GM10266 (cell line): ENCODE data around the gene SLC38A5.

ENCODE experiments used
- DNase-seq: peaks from one replicate; pipeline ENCODE4 v3.0.0; 2012; ENCODE audit errors: extremely low spot score
- TF ChIP-seq, protein P1 (sequence below): IDR thresholded peaks from 2 replicates; pipeline ENCODE4 v1.5.1; 2012; ENCODE audit warnings: mild to moderate bottlenecking, low read depth; ENCODE audit not compliant: control insufficient read depth, insufficient read depth; ENCODE audit errors: missing control alignments

SLC38A5 gene

DNA sequence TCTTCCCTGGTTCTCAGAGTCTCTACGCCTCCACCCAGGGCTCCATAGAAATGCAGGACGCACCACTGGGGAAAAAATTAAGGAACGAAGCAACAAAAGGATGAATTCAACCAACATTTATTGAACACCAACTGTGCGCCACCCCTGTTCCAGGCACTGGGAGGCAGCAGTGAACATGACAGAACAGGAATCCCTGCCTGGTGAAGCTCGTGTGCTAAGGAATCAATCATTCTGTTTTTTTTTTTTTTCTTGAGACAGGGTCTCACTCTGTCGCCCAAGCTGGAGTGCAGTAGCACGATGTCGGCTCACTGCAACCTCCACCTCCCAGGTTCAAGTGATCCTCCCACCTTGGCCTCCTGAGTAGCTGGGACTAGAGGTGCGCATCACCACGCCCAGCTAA lies 4.1 kb upstream of the SLC38A5 start:
- DNase-seq = no peak
- TF ChIP-seq, protein P1, sequence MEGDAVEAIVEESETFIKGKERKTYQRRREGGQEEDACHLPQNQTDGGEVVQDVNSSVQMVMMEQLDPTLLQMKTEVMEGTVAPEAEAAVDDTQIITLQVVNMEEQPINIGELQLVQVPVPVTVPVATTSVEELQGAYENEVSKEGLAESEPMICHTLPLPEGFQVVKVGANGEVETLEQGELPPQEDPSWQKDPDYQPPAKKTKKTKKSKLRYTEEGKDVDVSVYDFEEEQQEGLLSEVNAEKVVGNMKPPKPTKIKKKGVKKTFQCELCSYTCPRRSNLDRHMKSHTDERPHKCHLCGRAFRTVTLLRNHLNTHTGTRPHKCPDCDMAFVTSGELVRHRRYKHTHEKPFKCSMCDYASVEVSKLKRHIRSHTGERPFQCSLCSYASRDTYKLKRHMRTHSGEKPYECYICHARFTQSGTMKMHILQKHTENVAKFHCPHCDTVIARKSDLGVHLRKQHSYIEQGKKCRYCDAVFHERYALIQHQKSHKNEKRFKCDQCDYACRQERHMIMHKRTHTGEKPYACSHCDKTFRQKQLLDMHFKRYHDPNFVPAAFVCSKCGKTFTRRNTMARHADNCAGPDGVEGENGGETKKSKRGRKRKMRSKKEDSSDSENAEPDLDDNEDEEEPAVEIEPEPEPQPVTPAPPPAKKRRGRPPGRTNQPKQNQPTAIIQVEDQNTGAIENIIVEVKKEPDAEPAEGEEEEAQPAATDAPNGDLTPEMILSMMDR = peak; percentile 42

DNA sequence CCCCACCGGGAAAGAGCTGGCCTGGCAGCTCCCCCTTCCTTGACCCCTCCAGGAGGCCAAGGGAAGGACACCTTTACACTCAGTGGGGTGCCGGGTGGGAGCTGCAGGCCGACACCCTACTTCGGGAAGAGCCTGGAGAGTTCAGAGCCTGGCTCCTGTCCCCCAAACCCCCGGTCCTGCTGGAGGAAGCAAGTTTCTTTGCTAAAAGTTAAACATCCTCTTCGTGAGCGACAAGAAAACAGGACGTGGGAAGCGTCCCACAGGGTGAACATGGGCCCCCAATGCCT lies 3.6 kb upstream of the SLC38A5 start:
- no peak for DNase-seq

DNA sequence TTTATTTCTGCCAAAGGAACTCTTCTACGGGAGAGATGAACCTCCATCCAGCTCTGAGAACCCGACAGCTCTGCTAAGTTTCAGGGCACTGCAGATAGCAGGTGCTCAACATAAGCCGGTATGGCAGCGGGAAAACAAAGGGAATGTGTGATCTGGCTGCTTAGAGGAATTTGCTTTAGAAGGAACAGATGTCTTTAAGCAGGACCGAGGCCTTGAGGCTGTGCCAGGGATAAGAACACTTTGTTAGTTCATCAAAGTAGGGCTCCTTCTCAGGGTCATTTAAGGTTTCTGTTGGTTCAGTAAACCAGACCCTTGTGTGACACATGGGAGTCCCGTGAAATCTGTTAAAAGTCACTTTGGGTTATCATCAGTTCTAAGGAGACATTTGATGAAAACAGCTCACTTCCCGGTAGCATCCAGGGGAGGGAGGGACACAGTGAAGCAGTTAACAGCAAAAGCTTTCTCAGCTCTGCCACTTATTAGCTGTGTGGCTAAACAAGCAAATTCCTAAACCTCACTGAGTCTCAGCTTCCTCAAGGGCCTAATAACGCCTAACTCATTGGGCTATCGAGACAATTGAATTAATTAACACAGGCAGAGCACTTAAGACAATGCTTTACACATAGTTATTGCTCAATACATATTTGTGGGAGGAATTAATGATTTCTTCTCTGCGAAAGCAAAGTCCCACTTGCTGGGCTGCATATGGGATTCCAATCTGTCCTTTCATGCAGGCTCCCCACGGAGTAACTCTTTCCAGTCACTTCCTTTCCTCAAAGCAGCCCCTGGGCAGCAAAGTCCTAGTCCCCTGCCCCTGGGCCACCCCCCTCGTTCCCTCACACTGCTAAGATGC lies 3.0 kb upstream of the SLC38A5 start:
- DNase-seq = no peak
- TF ChIP-seq, protein P1 = no peak

More for the DNA sequence above, 3.6 kb upstream of the SLC38A5 start:
- TF ChIP-seq, protein P1 = no peak

DNA sequence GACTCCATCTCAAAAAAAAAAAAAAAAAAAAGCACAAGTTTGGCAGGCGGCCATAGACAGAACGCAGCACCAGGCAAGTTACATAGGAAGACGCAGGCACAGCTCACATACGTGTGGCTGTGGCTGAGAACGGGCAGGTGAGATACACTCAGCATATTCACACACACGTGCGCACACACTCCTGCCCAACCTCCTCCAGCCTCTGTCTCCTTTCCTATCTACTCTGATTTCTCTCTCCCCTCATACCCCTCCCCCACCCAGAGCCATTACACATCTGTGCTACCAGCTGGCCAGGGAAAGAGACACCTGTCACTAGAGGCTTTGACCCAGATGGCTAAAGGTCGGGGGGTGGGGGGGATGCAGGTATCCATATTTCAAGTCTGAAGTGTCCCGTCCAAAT lies 2.2 kb upstream of the SLC38A5 start:
- no peak for DNase-seq
- TF ChIP-seq, protein P1 = no peak

DNA sequence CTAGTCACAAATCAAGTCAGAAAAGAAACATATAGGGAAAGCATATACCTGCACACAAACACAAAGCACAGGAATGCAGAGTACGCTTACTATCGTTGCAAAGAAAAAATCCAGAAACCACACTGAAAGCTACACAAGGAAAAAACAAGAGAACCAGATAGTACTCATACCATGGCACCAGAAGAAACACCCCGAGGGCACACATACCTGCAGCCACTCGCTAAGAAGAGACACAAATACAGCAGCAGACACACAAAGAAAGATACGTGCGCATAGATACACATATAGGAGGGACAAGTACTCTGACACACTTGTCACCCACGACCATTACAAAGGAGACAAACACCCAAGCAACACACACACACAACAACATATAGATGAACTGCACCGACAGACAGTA lies 1.4 kb upstream of the SLC38A5 start:
- DNase-seq = no peak
- TF ChIP-seq, protein P1 = no peak

- DNase-seq = no peak
- TF ChIP-seq, protein P1 = no peak
These were observed 716 bp upstream of the SLC38A5 start for GRCh38 chrX:48470833-48471118.
